SH-SY5Y (cell line): ENCODE measurements around the gene PPP1R9B.

Experiments used
- GATA2 ChIP-seq: IDR thresholded peaks from 2 replicates; pipeline ENCODE4 v1.6.1; 2011; ENCODE audit warnings: mild to moderate bottlenecking, low read depth, low read length
- GATA3 ChIP-seq: IDR thresholded peaks from 2 replicates; pipeline ENCODE4 v1.6.1; 2011; ENCODE audit warnings: low read depth, mild to moderate bottlenecking, low read length, moderate library complexity

DNA sequence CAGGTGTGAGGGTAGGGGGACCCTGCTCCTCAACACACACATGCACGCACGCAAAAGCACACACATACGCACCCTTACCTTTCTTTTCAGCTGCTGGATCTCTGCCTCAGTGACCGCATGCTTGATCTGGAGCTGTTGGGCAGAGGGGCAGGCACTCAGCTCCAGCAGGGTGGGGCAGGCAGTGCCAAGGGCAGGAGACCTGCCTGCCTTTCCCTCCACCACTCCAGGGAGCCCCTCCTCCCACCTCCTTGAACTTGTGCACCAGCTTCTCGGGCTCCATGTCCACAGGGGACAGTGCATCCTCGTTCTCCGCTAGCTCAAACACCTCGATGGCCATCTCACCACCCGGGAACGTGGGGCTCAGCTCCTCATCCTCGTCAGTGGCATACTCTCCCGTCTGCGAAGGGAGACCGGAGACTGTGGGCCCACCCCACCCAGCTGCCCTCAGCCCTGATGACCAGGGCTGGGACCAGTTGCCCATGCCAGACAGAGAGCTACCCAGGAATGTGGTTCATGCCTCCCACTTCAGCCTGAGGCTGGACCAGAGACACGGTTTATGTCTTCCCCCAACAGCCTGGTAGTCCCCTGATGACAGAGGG, 11.2 kb downstream of the PPP1R9B start:
- TF ChIP-seq GATA2 (no peak), GATA3 (no peak)
